ENCODE measurements around the gene KLHDC10.
"Not testable (repeated sequence)": the region's sequence is repeated elsewhere in the genome, so short reads cannot be mapped to it uniquely, and the experiment has no call there.

KLHDC10 gene, protein sequence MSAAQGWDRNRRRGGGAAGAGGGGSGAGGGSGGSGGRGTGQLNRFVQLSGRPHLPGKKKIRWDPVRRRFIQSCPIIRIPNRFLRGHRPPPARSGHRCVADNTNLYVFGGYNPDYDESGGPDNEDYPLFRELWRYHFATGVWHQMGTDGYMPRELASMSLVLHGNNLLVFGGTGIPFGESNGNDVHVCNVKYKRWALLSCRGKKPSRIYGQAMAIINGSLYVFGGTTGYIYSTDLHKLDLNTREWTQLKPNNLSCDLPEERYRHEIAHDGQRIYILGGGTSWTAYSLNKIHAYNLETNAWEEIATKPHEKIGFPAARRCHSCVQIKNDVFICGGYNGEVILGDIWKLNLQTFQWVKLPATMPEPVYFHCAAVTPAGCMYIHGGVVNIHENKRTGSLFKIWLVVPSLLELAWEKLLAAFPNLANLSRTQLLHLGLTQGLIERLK

DNA sequence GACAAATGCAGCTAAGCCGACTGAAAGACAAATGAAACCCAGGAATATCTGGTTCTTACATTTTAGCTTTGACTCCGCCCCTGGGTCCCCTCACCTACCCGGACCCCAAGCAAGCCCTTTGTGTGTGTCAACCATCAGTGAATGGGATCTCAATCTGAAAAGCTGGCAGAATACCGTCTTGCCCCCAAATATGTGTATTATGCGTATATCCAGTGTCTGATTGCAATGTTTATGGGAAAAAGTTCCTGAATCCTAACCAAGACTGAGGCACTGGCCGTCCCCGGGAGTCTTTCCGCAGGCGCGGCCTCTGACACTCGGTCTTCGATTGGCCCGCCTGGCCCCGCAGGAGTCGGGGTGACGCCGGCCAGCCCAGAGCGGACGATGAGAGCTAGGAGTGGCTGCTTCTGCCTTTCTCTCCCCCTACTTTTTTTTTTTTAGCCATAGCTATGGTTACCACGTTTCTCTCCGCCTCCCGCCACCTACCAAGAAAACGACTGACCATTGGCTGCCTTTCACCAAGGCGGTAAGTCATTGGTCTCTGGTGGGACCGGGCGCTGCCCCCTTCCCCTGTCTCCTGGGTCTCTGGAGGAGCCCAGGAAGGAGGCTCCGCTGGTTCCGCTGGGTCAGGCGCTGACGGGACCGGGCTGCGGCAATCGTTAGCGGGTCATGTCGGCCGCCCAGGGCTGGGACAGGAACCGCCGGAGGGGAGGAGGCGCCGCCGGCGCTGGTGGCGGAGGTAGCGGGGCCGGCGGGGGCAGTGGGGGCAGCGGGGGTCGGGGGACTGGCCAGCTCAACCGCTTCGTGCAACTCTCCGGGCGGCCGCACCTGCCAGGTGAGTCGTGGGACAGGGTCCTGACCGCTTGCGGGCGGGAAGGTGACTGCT lies at the start of gene KLHDC10:
KLHDC10 (plus strand) TSS at position 557 of the 883 bp plus-strand sequence; CDS start at position 667, 110 bp downstream.
- DNase-seq: peak; percentile 91 to 97 (median 95)

DNA sequence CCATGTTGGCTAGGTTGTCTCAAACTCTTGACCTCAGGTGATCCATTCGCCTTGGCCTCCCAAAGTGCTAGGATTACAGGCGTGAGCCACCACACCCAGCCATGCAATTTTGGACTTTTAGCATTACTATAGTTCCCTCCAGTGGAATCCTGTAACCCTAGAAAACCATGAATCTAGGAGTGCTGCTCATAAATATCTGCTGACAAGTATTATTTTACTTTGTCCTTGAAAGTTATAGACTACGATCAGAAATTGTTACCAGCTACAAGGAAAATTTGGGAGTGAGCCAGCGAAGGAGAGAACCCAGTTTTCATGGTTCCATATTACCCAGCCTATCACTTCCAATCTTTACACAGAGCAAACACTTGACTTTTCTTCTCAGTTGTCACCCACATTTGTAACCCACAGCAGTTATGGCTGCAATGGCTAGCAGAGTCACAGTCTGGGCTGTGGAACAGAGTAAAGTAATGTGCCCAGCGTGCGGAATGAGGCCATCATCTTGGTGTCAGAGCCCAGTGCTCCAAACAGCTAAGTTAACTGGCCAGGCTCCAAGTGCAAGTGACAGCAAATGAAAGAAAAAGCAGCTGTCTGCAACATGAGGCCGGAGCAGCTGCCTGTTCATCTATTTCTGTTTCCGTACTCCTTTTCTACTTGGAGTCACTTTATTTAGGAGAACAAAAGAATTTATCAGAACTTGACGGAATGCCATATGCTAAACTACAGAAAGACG lies 49.1 kb upstream of the KLHDC10 start:
- DNase-seq: no peak

DNA sequence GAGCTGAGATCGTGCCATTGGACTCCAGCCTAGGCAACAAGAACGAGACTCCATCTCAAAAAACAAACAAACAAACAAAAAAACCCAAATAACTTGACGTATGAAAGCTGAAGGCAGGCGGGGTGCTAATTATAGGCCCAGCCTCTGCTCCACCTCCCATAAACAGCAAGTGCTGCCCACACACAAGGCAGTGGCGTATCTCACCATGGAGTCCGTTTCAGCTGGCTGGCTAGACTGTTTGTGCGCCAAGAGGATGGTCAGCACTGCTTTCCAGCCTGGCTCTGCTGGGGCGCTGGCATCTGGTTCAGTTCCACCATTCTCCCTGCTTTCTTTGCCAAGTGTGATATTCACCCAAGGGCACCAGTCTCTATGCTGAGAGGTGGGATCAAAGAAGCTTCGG lies 48.2 kb upstream of the KLHDC10 start:
- no peak for DNase-seq

DNA sequence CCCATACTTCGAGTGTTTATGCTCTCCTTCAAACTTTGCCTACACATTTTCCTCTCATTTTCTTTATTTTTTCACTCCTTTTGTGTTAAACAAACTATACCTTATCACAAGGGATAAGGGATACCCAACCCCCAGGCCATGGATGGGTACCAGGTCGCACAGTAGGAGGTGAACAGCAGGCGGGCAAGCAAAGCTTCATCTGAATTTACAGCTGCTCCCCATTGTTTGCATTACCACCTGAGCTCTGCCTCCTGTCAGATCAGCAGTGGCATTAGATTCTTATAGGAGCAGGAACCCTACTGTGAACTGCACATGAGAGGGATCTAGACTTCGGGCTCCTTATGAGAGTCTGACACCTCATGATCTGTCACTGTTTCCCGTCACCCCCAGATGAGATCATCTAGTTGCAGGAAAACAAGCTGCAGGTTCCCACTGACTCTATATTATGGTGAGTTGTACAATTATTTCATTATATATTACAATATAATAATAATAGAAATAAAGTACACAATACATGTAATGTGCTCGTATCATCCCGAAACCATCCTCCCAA lies 47.6 kb upstream of the KLHDC10 start:
- DNase-seq: no peak

DNA sequence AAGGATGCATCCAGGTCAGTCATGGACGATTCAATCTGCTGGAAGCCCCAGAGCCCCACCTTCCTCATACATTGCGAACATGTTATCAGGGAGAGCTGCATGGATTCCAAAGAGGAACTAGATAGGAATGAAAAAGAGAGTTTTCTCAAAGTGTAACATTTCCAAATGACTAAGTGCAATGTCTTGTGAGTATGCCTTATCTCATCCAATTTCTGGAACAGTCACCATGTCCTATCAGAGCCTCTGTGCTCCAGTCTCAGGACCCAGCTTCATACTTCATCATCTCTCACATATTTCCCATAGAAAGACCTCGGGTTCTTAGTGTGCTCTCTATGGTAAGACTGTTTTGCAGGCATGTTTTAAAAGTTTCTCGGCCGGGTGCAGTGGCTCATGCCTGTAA lies 45.9 kb upstream of the KLHDC10 start:
- no peak for DNase-seq

DNA sequence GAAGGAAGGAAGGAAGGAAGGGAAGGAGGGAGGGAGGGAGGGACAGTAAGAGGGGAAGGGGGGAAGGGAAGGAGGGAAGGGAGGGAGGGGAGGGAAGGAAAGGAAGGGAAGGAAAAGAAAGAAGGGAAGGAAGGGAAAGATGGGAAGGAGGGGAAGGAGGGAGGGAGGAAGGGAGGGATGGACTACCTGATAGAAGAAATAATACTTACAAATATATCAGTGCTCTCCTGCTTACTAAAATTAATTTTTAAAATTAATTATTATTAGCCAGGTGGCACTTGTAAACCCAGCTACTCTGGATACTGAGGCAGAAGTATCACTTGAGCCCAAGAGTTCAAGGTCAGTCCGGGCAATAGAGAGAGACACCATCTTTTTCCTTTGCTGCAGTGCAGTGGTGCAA lies 37.6 kb upstream of the KLHDC10 start:
- no peak for DNase-seq

DNA sequence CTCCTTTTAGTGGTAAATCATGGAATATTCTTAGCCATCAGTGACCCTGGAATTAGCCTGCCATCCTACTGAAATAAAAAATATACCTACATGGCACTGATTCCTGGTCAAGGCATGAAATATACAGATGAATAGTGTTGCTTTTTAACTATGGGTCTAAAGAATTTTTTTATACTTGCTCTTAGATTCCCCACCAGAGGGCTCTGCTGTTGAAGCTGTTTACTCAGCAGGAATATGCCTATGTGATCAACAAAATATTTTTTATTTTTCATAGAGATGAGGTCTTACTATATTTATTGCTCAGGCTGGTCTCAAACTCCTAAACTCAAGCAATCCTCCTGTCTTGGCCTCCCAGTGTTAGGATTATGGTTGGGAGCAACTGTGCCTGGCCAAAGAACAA lies 32.6 kb upstream of the KLHDC10 start:
- no peak for DNase-seq

DNA sequence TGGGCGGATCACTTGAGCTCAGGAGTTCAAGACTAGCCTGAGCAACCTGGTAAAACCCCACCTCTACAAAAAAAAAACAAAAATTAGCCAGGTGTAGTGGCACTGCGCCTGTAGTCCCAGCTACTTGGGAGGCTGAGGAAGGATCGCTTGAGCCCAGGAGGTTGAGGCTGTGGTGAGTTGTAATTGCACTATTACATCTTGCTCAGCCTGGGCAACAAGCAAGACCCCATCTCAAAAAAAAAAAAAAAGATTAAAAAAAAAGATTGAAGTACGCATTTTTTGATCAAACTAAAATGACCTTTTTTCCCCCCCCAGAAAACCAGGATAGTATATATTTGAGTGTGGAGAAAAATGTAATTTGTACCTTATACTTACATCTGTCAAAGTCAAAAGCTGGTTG lies 29.8 kb upstream of the KLHDC10 start:
- no peak for DNase-seq

DNA sequence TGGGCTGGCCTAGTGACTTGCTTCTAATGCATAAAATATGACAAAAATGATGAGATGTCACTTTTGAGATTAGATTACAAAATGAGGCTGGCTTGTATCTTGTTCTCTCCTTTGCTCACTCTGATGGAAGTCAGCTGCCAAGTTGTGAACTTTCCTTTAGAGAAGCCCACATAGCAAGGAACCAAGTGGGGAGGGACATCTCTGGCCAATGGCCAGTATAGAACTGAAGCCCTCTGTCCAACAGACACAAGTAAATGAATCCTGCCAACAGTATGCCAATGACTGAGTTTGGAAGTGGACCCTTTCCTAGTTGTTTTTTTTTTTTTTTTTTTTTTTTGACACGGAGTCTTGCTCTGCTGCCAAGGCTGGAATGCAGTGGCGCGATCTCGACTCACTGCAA lies 22.5 kb upstream of the KLHDC10 start:
- DNase-seq: no peak

DNA sequence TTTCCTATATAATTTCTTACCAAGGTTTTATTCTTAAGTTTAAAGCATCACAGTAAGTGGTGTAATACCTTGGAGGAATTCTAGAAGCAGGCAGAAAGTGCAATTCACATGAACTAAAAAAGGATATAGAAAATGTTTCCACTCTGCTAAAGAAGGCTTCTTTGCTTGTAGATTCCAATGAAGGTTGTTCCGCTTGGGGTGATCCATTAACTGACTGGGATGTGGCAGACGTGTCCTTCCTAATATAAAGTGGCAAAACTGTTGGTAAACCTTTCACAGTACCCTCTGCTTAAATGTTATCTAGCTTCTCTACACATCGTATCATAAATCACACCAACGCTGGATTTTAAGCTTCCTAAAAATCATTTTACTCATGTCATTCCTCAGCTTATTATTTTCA lies 21.4 kb upstream of the KLHDC10 start:
- DNase-seq: no peak

DNA sequence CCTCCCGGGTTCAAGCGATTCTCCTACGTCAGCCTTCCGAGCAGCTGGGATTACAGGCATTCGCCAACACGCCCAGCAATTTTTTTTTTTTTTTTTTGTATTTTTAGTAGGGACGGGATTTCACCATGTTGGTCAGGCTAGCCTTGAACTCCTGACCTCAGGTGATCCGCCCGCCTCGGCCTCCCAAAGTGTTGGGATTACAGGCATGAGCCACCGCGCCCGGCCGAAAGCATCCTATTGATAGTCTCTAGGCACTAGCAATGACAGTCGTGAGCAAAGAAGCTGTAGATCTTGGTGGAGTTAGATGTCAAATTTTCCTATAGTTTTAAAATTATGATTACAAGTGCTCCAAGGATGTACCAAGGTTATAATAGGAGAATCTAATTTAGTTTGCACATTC lies 18.1 kb upstream of the KLHDC10 start:
- not testable (repeated sequence) for DNase-seq

DNA sequence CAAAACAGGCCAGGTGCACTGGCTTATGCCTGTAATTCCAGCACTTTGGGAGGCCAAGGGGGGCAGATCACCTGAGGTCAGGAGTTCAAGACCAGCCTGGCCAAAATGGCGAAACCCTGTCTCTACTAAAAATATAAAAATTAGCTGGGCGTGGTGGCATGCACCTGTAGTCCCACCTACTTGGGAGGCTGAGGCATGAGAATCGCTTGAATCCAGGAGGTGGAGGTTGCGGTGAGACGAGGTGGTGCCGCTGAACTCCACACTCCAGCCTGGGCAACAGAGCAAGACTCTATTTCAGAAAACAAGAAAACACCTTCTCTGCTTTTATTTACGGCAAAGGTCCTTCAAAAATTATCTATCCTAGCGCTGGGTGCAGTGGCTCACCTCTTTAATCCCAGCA lies 15.1 kb upstream of the KLHDC10 start:
- DNase-seq: not testable (repeated sequence)

DNA sequence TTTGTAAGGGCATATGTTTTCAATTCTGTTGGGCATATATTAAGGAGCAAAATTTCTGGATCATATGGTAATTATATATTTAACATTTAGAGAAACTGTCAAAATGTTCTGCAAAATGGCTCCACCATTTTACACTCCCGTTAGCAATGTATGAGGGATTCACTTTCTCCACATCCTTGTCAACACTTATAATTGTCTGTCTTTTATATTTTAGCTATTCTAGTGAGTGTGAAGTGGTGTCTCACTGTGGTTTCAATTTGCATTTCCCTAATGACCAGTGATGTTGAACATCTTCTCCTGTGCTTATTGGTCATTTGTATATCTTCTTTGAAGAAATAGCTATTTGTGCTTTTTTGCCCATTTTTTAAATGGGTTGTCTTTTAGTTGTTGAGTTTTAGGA lies 8.1 kb upstream of the KLHDC10 start:
- DNase-seq: no peak

DNA sequence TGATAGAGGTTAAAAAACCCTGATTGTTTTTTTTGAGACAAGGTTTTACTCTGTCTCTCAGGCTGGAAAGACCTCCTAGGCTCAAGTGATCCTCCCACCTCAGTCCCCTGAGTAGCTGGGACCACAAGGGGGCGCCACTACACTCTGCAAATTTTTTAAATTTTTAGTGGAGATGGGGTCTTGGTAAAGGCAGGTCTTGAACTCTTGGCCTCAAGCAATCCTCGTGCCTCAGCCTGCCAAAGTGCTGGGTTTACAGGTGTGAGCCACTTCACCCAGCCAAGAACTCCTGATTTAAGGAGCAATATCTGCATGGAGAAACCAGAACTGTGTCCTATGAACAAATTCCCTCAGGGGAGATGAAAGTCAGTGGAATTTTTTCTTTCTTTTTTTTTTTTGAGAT lies 7.3 kb upstream of the KLHDC10 start:
- DNase-seq: peak; percentile 28 to 58 (median 51)

DNA sequence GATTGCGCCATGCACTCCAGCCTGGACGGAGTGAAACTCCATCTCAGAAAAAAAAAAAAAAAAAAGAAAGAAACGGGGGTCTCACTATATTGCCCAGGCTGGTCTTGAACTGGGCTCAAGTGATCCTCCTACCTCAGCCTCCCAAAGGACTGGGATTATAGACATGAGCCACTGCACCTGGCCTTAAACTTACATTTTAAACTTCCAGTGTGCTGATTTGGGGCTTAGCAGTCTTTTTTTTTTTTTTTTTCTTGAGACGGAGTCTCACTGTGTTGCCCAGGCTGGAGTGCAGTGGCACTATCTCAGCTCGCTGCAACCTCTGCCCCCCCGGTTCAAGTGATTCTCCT lies 5.8 kb upstream of the KLHDC10 start:
- DNase-seq: not testable (repeated sequence)

DNA sequence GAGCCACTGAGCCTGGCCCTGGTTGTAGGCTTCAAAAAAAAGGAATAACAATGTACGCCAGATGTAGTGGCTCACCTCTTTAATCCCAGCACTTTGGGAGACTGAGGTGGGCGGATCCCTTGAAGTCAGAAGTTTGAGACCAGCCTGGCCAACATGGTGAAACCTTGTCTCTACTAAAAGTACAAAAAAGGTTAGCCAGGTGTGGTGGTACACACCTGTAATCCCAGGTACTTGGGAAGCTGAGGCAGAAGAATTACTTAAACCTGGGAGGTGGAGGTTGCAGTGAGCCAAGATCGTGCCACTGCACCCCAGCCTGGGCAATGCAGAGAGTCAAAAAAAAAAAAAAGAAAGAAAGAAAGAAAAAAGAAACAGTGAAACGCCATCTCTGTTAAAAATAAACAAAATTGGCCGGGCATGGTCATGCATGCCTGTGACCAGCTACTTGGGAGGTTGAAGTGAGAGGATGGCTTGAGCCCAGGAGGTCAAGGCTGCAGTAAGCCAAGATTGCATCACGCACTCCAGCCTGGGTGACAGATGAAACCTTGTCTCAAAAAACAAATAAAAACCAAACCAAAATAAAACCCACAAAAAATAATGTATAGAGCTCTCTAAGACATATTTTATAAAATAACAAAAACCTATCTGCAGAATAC lies 4.7 kb upstream of the KLHDC10 start:
- no peak for DNase-seq

DNA sequence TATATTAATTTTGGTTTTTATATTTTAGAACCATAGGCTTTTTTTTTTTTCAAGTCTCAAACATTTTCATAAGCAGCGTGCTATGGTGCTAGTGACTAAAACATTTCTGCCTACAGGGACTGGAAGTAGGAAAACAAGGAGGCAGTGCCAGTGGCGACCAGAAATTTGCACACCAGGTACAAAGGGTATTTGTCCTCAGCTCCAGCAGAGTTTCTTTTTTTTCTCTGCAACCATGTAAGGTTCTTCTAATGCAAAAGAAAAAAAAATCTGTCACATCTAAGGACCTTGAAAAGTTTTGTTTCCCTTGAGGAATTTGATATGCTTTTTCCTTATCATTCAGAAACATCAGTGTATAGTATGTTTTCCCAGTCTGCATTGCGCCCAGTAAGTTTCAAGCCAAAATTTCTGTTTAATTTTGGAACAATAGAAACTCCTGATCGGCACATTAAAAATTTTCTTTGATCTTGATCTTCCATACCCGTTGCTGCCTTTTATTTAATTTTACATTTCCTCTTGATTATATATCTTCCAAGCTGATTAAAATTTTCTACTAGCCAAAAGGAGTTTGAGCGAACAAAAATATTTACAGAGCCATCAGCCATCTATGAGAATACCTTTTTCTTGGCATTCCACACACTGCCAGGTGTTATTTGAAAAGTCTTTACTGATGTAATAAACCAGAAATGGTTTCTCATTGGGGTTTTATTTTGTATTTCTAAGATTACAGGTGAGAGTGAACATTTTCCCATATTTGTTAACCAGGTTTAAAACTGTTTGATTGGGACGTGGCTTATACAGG lies 956 bp upstream of the KLHDC10 start:
- no peak for DNase-seq

DNA sequence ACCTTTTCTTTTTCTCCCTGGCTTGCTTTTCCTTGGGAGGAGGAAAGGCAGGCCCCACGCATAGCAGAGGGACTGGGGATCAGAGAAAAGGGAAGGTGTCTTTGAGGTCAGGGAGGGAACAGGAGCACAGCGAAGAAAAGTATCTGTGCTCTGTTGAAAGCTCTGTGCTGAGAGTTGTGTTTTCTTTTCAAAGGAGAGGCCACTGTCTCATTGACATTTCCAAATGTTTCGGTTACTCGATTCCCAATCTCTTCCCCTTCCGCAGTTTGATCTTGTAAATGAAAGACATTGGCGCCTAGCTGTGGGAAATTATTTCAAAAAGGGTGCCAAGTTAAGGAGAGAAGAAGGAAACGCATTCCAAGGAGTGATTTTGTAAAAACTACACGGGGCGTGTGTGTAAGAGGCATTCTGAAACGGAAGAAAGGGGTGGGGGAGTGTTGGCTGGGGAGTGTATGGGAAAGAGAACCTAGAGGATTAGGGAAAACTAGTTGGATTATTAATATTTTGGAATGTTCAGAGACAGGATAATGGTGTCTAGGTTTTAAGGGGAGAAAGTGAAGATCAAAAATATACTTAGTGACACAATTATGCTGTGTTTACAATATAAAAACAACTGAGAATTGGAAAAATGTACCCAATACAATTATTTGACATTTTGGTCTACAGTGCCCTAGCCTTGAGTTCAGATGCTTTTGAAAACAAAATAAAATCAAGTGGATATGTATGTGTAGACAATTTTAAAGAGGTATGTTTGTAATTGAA lies 708 bp downstream of the KLHDC10 start:
- no peak for DNase-seq

DNA sequence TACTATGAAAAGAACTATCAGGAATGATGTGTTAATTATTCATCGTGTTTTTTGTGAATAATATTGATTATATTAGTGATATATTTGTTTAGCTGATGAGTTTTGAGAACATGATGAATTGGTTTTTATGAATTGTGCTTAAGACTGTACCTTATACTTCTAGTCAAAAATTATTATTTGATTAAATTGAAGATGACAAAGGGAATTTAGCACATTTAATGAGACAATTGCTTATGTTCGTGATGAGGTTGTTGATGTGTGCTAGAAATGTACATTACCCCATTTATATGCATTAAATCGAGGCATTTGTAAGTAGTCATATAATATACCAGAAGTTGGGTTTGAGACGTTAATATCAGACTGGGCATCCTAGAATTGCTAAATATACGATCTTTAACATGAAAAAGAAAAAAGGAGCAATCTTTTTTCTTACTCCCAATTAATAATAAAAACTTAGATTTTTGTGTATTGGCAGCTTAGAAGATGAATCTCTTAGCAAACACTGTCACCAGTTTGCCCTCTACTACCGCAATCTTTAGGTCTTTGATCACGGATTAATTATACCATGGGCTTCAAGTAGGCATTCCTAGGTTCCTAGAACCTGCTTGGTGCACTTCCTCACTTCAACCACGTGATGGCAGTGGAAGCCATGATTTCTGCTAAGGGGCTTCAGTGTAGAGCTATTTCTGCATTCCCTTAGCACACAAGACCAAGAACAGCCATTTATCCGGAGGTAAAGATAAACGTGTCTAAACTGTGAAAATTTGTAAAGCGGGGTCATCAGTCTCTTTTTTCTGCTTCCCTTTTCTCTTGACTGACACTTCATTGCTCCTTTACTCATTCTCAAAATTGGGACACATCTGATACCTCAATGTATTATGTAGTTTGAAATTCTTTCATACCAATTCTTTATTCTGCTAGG lies 1.6 kb downstream of the KLHDC10 start:
- DNase-seq: peak; percentile 2 to 69 (median 52)

All from stimulated activated naive CD4-positive, alpha-beta T cell (primary cell).